SU-DHL-6 (cell line): ENCODE data around the gene SPON2.

Experiments used
- EZH2phosphoT487 ChIP-seq: fragments of 200-600 bp; sonication (generic), shearing (Covaris generic); conservative IDR thresholded peaks from 2 replicates; pipeline ENCODE4 v1.6.1; 2018; ENCODE audit warnings: mild to moderate bottlenecking, antibody characterized with exemption, low read length, moderate library complexity, mixed read lengths
- TF ChIP-seq, protein P1 (sequence below): fragments of 200-600 bp; sonication (generic); IDR thresholded peaks from one replicate; pipeline ENCODE4 v1.5.1; 2017; ENCODE audit warnings: antibody characterized with exemption, mild to moderate bottlenecking, low read length, moderate library complexity; ENCODE audit not compliant: insufficient read depth, poor library complexity, severe bottlenecking

DNA sequence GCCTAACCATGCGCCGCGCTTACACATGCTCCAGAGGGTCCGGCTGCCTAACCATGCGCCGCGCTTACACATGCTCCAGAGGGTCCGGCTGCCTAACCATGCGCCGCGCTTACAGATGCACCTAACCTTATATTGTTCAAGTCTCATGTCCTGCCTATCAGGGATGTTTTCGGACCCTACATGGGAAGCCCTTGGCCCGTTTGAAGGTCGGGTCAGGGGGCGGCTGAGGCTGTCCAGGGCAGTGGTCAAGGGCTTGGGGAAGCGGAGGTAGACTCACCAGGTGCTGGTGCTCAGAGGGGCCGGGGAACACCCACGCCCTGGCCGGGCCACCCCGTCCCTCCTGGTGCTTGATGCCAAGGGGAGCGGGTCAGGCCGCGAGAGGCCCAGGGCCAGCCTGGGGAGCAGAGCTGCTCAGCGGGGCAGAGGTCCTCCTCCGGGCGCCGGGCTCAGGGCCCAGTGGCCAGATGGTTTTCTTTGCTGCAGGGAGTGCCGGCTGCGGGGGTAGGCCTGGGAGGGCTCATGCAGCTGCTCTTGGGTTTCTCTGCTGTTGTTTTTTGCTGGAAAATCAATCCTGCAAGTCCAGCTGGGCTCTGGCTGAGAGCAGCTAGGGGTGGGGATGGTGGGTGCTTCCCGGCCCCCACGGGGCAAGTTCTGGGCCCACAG, 35.4 kb upstream of the SPON2 start:
- TF ChIP-seq, protein P1, sequence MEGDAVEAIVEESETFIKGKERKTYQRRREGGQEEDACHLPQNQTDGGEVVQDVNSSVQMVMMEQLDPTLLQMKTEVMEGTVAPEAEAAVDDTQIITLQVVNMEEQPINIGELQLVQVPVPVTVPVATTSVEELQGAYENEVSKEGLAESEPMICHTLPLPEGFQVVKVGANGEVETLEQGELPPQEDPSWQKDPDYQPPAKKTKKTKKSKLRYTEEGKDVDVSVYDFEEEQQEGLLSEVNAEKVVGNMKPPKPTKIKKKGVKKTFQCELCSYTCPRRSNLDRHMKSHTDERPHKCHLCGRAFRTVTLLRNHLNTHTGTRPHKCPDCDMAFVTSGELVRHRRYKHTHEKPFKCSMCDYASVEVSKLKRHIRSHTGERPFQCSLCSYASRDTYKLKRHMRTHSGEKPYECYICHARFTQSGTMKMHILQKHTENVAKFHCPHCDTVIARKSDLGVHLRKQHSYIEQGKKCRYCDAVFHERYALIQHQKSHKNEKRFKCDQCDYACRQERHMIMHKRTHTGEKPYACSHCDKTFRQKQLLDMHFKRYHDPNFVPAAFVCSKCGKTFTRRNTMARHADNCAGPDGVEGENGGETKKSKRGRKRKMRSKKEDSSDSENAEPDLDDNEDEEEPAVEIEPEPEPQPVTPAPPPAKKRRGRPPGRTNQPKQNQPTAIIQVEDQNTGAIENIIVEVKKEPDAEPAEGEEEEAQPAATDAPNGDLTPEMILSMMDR, result no peak
- TF ChIP-seq EZH2phosphoT487, result no peak
